ENCODE data around the gene FAM72B. TPM values are rescaled to one million over a fixed set of nuclear protein-coding genes. Genes with fewer than 3 reads are reported as not detected.
"Not testable (repeated sequence)": the region's sequence is repeated elsewhere in the genome, so short reads cannot be mapped to it uniquely, and the experiment has no call there.

Gene FAM72B
- total RNA-seq, 3 donors from 2014 or later: 2.5 to 6.9 (median 3.4) TPM

DNA sequence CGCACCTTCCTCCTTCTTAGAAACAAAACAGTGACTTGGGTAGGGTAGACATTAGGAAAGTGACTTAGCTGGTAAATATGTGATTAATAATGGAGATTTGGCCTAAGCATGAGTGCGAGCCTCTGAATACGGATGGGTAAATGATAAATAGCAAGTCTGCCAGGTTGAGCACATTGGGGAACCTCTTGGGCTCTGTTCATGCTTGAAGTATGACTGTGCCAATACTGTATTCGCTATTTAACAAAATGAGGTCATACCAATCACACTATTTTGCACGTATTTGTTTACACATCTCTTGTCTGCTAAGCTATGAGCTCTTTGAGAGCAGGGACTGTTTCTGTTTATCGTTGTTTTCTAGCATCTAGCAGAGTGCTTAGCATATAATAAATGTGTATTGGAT lies 24.2 kb upstream of the FAM72B start:
- H3K27me3 Mint-ChIP-seq (ENCODE audit: low read depth); H3K4me3 Mint-ChIP-seq; DNase-seq; H3K9me3 Mint-ChIP-seq; H3K36me3 Mint-ChIP-seq (ENCODE audit: insufficient read depth); ATAC-seq; H3K4me1 Mint-ChIP-seq (ENCODE audit: low read depth): not testable (repeated sequence)

DNA sequence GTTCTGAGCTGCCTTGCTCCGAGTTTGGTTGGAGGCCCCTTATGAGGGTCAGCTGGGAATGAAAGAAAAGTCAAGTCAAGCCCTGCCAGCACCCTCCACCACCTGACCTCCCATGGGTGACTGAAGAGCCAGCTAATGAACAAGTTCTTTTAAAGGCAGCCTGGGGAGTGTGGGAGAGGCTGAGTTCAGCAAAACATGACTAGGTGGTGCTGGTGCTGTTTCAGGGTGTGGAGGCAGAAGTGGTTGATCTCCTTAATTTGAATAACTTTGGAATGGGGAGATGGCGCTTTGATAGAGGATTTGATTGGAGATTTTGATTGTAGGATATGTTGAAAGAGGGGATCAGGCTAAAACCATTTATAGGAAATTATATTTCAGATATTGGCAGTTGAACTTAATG lies 23.2 kb upstream of the FAM72B start:
- H3K27me3 Mint-ChIP-seq (ENCODE audit: low read depth); DNase-seq; ATAC-seq; H3K36me3 Mint-ChIP-seq (ENCODE audit: insufficient read depth); H3K9me3 Mint-ChIP-seq; H3K4me1 Mint-ChIP-seq (ENCODE audit: low read depth); H3K4me3 Mint-ChIP-seq: not testable (repeated sequence)

DNA sequence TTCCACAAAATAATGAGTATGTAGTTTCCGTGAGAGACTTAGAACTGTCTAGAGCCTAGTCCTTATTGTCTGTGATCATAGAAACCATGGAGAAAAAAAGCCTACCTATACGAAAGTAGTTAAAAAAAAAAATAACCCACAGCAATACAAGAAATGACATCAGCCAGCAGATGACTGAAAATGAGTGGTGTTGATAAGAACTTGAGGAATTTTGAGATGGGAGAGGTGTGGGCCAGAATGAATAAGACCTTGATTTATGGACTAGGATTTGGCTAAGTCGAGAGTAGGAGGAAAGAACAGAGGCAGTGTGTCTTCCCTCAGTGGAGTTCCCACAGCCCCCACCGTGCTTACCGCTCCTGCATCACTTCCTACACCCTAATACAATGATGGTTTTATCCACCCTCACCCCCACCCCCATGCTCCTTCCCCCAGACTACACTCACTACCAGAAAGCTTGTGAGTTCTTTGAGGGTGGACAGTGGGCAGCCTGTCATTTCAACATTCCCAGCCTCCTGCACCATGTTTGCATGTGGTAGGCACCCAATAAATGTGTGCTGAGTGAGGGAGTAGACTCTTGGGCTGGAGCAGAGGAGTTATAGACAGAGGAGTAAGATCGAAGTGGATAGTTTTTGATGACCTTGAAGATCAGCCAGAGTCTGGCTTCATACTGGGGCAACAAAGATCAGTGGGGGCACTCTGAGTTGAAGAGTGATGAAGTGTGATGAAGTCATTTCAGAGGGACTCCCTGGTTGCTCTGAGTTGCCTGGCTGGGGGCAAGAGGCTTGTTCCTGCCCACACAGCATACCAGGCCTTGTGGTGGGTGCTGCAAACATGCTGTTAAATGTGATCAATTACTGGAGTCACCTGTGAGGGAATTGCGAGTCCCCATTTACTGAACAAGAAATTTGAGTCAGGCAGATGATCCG lies 21.9 kb upstream of the FAM72B start:
- not testable (repeated sequence) for H3K27me3 Mint-ChIP-seq (ENCODE audit: low read depth); H3K9me3 Mint-ChIP-seq; H3K4me3 Mint-ChIP-seq; H3K4me1 Mint-ChIP-seq (ENCODE audit: low read depth); DNase-seq; H3K36me3 Mint-ChIP-seq (ENCODE audit: insufficient read depth)
- ATAC-seq: peak; percentile 28 to 40

DNA sequence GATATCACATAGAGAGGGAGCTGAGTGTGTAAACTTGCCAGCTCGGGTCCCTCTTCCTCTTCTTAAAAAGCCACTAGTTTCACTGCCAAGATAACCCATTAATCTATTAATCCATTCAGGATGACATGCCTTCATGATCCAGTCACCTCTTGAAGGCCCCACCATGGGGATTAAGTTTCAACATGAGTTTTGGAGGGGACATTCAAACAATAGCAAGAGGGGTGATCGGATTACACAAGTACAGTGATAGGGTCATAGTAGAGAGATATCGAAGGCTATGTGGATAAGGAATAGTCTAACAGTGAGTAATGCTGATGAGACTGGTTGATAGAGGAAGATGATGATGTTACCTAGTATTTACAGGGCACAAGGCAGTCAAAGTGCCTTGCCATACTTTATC lies 18.8 kb upstream of the FAM72B start:
- H3K27me3 Mint-ChIP-seq (ENCODE audit: low read depth); ATAC-seq; H3K36me3 Mint-ChIP-seq (ENCODE audit: insufficient read depth); H3K4me1 Mint-ChIP-seq (ENCODE audit: low read depth); H3K4me3 Mint-ChIP-seq; H3K9me3 Mint-ChIP-seq; DNase-seq: not testable (repeated sequence)

DNA sequence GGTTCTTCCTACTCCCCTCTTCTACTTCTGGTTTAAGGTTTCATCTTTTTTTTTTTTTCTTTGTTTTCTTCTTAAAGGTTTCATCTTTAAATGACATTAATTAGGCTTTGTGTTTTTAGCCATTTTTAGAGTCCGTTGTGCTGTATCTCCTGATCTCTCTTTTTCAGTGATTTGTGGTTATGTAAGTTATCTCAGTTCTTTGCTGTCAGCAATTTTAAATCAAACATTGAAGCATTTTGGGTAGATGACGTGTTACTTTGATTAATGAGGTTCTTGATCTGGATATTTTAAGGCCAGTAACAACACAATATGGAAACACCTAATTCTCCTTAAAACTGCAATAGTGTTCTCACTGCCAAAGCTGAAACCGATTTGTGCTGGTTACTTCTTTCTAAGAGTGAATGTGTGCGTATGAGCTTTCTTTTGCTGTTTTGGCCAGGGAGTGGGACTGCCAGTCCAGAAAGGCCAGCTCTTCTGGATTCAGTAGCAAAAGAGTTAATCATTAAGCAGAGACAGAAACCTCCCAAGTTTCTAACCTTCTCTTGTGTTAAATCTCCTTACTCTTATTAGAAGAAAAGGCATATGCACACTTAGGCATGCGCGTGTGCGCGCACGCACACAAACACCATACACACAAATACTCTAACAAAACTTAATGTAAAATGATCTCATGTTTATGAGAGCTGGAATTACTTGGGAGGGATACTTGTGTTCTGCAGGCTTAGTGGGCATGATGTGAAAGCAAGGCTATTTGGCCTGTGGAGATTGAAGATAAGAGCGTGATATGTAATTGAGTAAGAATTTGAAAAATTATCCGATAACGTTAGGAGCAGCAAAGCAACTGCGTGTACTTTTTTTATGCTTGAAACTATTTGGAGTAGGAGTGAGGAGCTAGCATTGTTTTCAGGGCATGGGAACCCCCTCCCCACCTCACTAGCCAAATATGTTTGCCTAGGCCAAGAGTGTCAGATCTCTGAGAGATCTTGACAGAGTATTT lies 17.1 kb upstream of the FAM72B start:
- not testable (repeated sequence) for H3K9me3 Mint-ChIP-seq; H3K36me3 Mint-ChIP-seq (ENCODE audit: insufficient read depth); DNase-seq; H3K4me3 Mint-ChIP-seq; ATAC-seq; H3K27me3 Mint-ChIP-seq (ENCODE audit: low read depth); H3K4me1 Mint-ChIP-seq (ENCODE audit: low read depth)

DNA sequence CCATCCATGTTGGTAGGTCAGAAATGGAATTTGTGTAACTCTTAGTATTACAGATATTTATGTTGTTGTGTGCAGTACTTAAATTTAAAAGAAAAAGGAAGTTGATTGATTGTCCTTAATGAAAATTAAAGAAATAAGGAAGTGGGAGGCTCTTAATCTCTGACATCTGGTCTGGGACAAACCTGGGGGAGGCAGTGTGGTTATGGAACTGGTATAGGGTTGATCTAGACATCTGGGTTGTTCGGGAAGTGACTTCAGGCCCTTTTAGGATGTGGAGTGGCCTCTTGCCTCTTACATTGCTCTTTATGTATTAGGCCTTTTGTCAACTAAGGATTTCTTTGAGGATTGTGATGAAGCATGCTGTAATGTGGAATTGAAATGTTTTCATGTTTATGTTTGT lies 16.1 kb upstream of the FAM72B start:
- H3K9me3 Mint-ChIP-seq; DNase-seq; H3K36me3 Mint-ChIP-seq (ENCODE audit: insufficient read depth); H3K27me3 Mint-ChIP-seq (ENCODE audit: low read depth); H3K4me3 Mint-ChIP-seq; ATAC-seq; H3K4me1 Mint-ChIP-seq (ENCODE audit: low read depth): not testable (repeated sequence)

DNA sequence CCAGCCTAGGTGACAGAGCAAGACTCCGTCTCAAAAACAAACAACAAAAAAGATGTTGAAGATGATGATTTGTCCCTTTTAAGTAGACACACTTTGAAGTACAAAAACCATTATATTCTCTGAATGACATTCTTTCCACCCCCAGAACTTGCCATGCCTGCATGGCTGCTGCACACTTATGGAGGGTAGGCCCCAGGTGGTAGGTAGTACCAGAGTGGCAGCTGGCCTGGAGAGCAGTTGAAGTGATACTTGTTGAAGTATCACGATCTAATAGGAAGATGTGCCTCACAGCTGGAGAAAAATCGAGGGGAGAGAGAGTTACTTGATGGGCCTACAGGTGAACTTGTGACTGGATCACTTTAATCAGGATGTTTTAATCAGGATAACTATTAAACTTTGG lies 15.6 kb upstream of the FAM72B start:
- H3K9me3 Mint-ChIP-seq; H3K4me1 Mint-ChIP-seq (ENCODE audit: low read depth); H3K4me3 Mint-ChIP-seq; H3K27me3 Mint-ChIP-seq (ENCODE audit: low read depth); DNase-seq; ATAC-seq; H3K36me3 Mint-ChIP-seq (ENCODE audit: insufficient read depth): not testable (repeated sequence)

DNA sequence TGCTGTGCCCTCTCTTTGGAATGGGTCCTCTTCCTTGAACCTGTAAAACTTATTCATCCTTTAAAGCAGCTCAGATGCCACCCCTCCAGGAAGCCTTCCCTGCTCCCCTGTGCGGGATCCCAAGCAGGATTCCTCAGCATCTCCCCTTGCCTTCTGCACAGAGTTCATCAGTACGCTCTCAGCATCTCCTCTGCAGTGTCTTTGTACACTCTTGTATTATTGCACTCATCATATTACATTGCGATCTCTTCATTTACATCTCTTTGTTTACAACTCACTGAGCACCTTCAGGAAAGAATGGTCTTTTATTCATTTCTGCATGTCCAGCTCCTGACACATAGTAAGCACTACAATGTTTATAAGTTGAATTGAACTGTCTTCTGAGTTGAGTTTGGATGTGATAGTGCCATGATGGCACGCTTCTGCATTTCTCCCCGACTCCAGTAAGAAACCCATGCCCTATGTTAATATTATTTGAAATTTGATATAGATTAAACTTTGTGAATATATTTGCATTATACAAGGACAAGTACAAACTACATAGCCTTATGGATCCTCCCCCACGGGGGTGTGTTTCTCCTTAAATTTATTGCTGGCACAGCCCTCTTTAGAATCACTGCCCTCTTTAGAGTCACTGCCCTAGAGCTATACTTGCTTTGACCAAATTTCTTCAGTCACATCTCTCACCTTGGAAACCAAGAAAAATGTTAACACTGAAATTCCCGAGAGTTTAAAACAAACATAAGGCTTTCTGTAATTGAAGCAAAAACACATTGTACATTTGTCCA lies 13.1 kb upstream of the FAM72B start:
- not testable (repeated sequence) for H3K36me3 Mint-ChIP-seq (ENCODE audit: insufficient read depth); DNase-seq; H3K9me3 Mint-ChIP-seq; H3K4me3 Mint-ChIP-seq; H3K27me3 Mint-ChIP-seq (ENCODE audit: low read depth); H3K4me1 Mint-ChIP-seq (ENCODE audit: low read depth); ATAC-seq

DNA sequence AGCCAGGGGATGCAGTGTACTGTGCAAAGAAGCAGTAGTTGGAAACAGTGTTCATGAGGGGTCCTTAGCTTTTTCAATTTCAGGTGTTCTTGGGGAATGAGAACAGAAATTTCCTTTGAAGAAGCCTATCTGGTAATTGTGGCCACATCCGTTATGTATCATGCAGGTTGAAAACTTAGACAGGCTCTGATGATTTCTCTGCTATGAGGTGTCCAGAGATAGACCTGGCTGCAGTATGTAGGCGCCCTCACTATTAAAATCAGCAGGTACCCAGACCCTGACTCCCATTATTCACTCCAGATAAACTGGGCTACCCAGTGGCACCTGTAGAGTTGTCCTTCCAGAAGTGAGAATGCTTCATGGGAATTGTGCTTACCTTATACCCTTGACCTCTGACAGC lies 8.4 kb upstream of the FAM72B start:
- not testable (repeated sequence) for DNase-seq; H3K9me3 Mint-ChIP-seq; ATAC-seq; H3K36me3 Mint-ChIP-seq (ENCODE audit: insufficient read depth); H3K4me3 Mint-ChIP-seq; H3K4me1 Mint-ChIP-seq (ENCODE audit: low read depth); H3K27me3 Mint-ChIP-seq (ENCODE audit: low read depth)

DNA sequence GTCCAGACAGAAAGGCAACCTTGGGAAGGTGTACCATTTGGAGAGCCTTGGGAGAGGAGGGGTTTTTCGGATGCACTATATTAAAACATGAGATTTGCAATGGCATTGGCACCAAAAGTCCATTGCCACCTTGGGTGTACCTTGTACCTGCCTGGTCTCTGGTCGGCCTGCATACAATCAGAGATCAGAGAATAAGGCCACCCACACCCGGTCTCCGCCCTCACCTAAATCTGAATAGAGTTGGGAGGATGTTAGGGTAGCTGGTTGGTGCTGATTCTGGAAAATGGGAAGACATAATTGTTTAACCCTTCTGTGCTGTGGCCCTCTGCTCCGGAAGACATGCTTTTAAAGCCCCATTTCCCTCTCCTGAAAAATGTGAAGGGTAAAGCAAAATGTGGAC lies 3.8 kb upstream of the FAM72B start:
- H3K4me3 Mint-ChIP-seq; H3K4me1 Mint-ChIP-seq (ENCODE audit: low read depth); ATAC-seq; H3K36me3 Mint-ChIP-seq (ENCODE audit: insufficient read depth); DNase-seq; H3K27me3 Mint-ChIP-seq (ENCODE audit: low read depth); H3K9me3 Mint-ChIP-seq: not testable (repeated sequence)

DNA sequence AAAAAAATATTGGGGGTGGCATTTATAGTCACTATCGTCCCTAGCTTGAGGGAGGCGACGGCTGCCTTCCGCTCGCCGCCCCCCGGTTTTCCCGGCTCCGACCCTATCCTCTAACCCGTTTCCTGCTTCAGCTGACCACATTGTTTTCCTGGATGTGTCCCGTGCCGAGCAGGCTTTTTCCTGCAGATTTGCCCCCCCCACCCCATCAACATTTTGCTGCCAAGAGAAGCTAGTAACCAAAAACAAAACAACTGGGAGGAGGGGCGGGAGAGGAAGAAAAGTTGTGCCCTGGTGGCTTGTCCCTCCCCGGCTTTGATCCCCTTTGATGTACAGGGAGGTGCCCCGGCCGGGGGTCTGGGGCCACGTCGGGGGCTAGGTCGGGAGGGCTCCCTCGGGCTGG lies 2.1 kb upstream of the FAM72B start:
- not testable (repeated sequence) for H3K4me1 Mint-ChIP-seq (ENCODE audit: low read depth); H3K27me3 Mint-ChIP-seq (ENCODE audit: low read depth); H3K4me3 Mint-ChIP-seq; H3K9me3 Mint-ChIP-seq; DNase-seq; ATAC-seq; H3K36me3 Mint-ChIP-seq (ENCODE audit: insufficient read depth)

DNA sequence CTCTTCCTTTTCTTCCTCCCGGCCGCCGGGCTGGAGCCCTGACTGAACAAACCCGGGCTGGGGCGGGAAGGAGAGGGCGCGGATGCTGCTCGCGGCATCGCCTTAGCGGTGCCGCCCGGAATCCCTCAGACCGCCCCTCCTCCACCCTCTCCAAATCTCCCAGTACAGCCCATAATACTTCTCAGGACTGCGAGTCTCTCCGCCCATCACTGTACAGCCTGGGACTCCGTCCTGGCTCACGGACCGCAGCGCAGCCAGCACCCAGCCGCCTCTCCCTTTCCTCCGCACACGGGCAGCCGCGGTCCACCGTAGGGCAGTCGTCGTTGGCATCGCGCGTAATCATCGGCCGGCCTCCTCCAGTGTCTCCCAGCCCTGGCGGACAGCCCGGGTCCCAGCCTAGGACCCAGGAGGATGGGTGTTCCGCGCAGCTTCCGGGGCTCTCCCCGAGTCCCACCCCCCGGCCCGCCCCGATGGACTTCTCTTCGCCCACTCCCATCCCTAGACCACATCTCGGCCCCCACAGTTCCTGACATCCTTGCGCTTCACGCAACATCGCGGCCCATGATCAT lies 1.1 kb upstream of the FAM72B start:
- not testable (repeated sequence) for DNase-seq; H3K9me3 Mint-ChIP-seq; H3K4me1 Mint-ChIP-seq (ENCODE audit: low read depth); H3K36me3 Mint-ChIP-seq (ENCODE audit: insufficient read depth); H3K27me3 Mint-ChIP-seq (ENCODE audit: low read depth)
- peak overlapping the region; percentile 84 for H3K4me3 Mint-ChIP-seq
- ATAC-seq: peak; percentile 2 to 3

DNA sequence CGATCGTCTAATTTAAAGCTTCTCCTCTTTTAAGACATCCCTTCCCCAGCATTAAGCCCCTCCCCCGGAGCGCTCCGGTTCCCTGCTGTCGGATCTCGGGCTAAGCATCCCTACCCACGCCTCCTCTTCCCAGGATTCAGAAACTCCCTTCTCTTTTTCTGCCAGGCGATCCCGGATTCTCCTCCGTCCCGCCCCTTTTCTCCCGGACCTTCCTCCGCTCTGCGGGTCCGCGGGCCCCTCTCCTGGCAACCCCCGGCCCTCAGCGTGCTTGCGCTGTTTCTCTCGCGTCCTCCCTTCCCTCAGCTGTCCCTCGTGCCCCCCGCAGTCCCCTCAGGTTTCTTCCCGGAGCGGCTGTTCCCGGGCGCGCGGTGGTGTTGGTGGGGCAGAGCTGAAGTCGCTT lies 273 bp downstream of the FAM72B start:
- H3K36me3 Mint-ChIP-seq (ENCODE audit: insufficient read depth); H3K9me3 Mint-ChIP-seq; H3K4me1 Mint-ChIP-seq (ENCODE audit: low read depth); ATAC-seq; H3K4me3 Mint-ChIP-seq; DNase-seq; H3K27me3 Mint-ChIP-seq (ENCODE audit: low read depth): not testable (repeated sequence)

DNA sequence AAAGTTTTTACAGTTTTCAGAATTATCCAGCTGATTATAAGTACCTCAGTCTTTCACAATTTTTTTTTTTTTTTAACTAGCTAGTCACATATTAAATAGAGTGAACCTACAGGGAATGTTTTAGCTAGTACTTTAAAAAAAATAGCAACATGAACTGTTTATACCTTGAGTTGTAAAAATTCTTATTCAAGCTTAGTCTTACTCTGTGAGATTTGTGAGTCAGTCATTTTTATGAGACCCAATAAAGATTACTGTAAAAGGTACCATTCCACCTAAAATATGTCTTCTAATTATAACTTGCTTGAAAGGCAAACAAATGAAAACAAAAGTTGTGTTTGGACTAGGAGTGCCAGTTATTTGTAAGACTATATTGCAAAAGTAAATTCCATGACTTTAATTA lies 5.9 kb downstream of the FAM72B start:
- not testable (repeated sequence) for ATAC-seq; H3K36me3 Mint-ChIP-seq (ENCODE audit: insufficient read depth); H3K4me1 Mint-ChIP-seq (ENCODE audit: low read depth); H3K4me3 Mint-ChIP-seq; H3K9me3 Mint-ChIP-seq; H3K27me3 Mint-ChIP-seq (ENCODE audit: low read depth); DNase-seq

Data from activated T-cell treated with anti-CD3 and anti-CD28 coated beads, Interleukin-2, amount 50 U/mL, for 4 hours (primary cell).